Heart left ventricle (tissue), 11 donors: ENCODE results near the gene CDKN1C. TPM values are rescaled to one million over a fixed set of nuclear protein-coding genes. Genes with fewer than 3 reads are reported as not detected.

Source experiments
- polyA plus RNA-seq, 2 donors: library from polyadenylated mRNA; stranded (reverse); fragments of 200-250 nt; gene quantifications; one replicate each; pipeline ENCODE4 v1.2.3, GENCODE V29; 2013
- total RNA-seq, 9 donors: library from RNA; depleted of rRNA in 2 of 9; stranded (reverse); fragments of >200 nt in 2 of 9; fragmentation: NEBNext Ultra II Directional in 3 of 9; extraction: Animal tissue kit (Norgen Biotek cat#: 25700) in 3 of 9; gene quantifications; one replicate each; pipeline versions ENCODE4 v1.1.0 to v1.2.4, GENCODE V29; 2016 to 2023
- donor health status: ischemic (EF 13 %, LVEDD 7.1; RV severe dilation, severe dysfunction).
- donor health status: healthy with polysubstance abuse.
- donor health status: DM: no; HTN: yes; CAD: no.
- donor health status: DM: no; HTN: no; CAD: no.
- donor health status: ischemic (EF 25% LVEDD 5.7; RV mildly dilated, moderate dysfunction).
- donor health status: healthy.
- donor health status: DM: yes; HTN: yes; CAD: no.
- donor health status: PGD.
- donor health status: nonischemic (EF 23%, LVEDD 6.1; RV moderate dilation, normal function).

Gene CDKN1C
- total and polyA plus RNA-seq, 11 donors: 18.8 to 42.5 (median 33.4) TPM

Other genes with a start within 250 kb of the CDKN1C start
- gene KCNQ1OT1, start 185.8 kb downstream of the CDKN1C start, total RNA-seq: under 1 TPM; 0.28 to 0.93 (median 0.40) TPM
- gene KCNQ1OT1, start 185.8 kb downstream of the CDKN1C start, polyA plus RNA-seq: under 1 TPM; 0.14 to 0.57 TPM
- 1 to 10 TPM in 3 of 9 donors, under 1 TPM in 4, not detected in 2; 0.40 to 3.2 (median 0.93) TPM for gene PHLDA2, start 43.6 kb upstream of the CDKN1C start, total RNA-seq
- gene PHLDA2, start 43.6 kb upstream of the CDKN1C start, polyA plus RNA-seq: 1 to 10 TPM; 1.5 to 9.2 TPM
- 100 to 1,000 TPM; 125 to 216 (median 178) TPM for gene NAP1L4, start 106.6 kb upstream of the CDKN1C start, total RNA-seq
- gene NAP1L4, start 106.6 kb upstream of the CDKN1C start, polyA plus RNA-seq: 100 to 1,000 TPM; 119 to 143 TPM
- gene CARS1, start 171.6 kb upstream of the CDKN1C start, total RNA-seq: 10 to 100 TPM; 10.2 to 29.3 (median 18.5) TPM
- gene CARS1, start 171.6 kb upstream of the CDKN1C start, polyA plus RNA-seq: 10 to 100 TPM in 1 of 2 donors, 1 to 10 TPM in 1; 9.3 to 30.5 TPM